Measurements from ENCODE around the gene PRDM2. TPM values are rescaled to one million over a fixed set of nuclear protein-coding genes. Genes with fewer than 3 reads are reported as not detected.

PRDM2 gene
- polyA plus RNA-seq, 1 of the 3 experiments (the other 2 are of a cell fraction) = 7.2 TPM

DNA sequence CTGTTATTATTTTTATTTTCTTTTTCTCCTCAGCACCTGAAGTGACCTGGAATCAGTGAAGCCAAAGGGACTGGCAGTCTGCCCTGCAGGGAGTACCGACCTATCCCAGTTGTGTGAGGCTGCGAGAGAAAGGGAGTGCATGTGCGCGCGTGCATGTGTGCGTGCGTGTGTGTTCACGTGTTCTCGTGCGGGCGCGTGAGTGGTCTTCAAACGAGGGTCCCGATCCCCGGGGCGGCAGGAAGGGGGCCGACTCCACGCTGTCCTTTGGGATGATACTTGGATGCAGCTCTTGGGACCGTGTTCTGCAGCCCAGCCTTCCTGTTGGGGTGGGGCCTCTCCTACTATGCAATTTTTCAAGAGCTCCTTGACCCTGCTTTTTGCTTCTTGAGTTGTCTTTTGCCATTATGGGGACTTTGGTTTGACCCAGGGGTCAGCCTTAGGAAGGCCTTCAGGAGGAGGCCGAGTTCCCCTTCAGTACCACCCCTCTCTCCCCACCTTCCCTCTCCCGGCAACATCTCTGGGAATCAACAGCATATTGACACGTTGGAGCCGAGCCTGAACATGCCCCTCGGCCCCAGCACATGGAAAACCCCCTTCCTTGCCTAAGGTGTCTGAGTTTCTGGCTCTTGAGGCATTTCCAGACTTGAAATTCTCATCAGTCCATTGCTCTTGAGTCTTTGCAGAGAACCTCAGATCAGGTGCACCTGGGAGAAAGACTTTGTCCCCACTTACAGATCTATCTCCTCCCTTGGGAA lies 123.3 kb downstream of the PRDM2 start:
- TF ChIP-seq MXI1 (IDR thresholded peaks at IDR 0.05; ENCODE audit: low read depth, low read length) = no peak
- no peak for TF ChIP-seq FOSL2 (IDR thresholded peaks at IDR 0.05; ENCODE audit: borderline replicate concordance, low read depth)
- TF ChIP-seq NFIC (IDR thresholded peaks at IDR 0.05; ENCODE audit: borderline replicate concordance) = no peak
- TF ChIP-seq TEAD4 (IDR thresholded peaks at IDR 0.05; ENCODE audit: borderline replicate concordance, insufficient read depth) = no peak
- TF ChIP-seq SIN3A (IDR thresholded peaks at IDR 0.05; ENCODE audit: borderline replicate concordance, low read depth, low read length) = no peak
- TF ChIP-seq CTCF (IDR thresholded peaks at IDR 0.05) = no peak
- TF ChIP-seq GATA2 (CRISPR knock-in tag; IDR thresholded peaks at IDR 0.05) = no peak
- TF ChIP-seq RAD21 (IDR thresholded peaks at IDR 0.05; ENCODE audit: low read length) = no peak
- no peak for TF ChIP-seq PBX3 (IDR thresholded peaks at IDR 0.05)
- no peak for TF ChIP-seq NRF1 (IDR thresholded peaks at IDR 0.05; ENCODE audit: low read depth, low read length)
- TF ChIP-seq POLR2AphosphoS5 (IDR thresholded peaks at IDR 0.05; ENCODE audit: low read depth, low read length) = no peak
- TF ChIP-seq SMC3 (IDR thresholded peaks at IDR 0.05; ENCODE audit: low read depth, low read length) = no peak
- TF ChIP-seq GABPA (IDR thresholded peaks at IDR 0.05; ENCODE audit: low read depth) = no peak

DNA sequence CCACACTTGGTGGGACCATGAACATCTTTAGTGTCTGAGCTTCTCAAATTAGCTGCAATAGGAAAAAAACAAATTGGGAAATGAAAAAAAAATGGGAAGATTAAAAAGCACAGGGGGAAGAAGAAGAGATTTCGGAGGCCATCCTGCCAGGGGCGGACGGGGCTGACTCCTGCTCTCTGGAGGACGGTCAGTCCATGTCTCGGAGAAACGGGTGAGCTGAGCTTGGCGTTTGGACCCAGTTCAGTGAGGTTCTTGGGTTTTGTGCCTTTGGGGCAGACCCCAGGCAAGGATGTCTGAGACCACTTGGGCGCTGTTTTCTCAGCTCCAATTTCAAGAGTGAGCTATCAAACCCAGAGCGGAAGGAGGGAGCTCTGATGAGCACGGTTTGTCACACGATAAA lies 123.9 kb downstream of the PRDM2 start:
- H3K27ac ChIP-seq (ENCODE audit: low read depth in 2 of 2, low read length in 1 of 2) = no peak overlapping the region
- no peaks in the 10 kb centered on the region for H3K27me3 ChIP-seq (ENCODE audit: insufficient read depth)
- peak; percentile 1 for DNase-seq
- H4K20me1 ChIP-seq (ENCODE audit: insufficient read depth) = no peaks in the 10 kb centered on the region
- no peak overlapping the region for H3K4me2 ChIP-seq
- H2AFZ ChIP-seq (ENCODE audit: low read depth) = no peak overlapping the region
- H3K9ac ChIP-seq = no peak overlapping the region
- no peaks in the 10 kb centered on the region for H3F3A ChIP-seq (replicated peaks; ENCODE audit: insufficient read depth)
- CTCF ChIA-PET = interaction anchor here (1.7 kb wide), 1 partner anchor 157 kb away, joined by 5 read pairs; no protein-coding TSS in a partner anchor
- no peaks in the 10 kb centered on the region for H3K9me2 ChIP-seq
- no peaks in the 10 kb centered on the region for H3K9me3 ChIP-seq
- no peaks in the 10 kb centered on the region for H3K79me2 ChIP-seq (ENCODE audit: insufficient read depth)
- no peak overlapping the region for H3K4me3 ChIP-seq (ENCODE audit: low read depth in 2 of 2, low read length in 1 of 2)
- no peaks in the 10 kb centered on the region for H3K36me3 ChIP-seq (replicated peaks in 1 of 2; ENCODE audit: control insufficient read depth in 1 of 2, insufficient read depth in 2 of 2, low read length in 1 of 2)
- WGBS (ENCODE audit: low lambda C conversion rate) = 89% methylated on average over 10 of the region's 11 CpGs
- no peaks in the 10 kb centered on the region; a peak in 1 of 4 replicates for H3K4me1 ChIP-seq (ENCODE audit: control insufficient read depth in 1 of 2, insufficient read depth in 2 of 2, low read depth in 1 of 2, low read length in 1 of 2)
- POLR2A ChIA-PET = no interaction called here
- TF ChIP-seq, protein P1, sequence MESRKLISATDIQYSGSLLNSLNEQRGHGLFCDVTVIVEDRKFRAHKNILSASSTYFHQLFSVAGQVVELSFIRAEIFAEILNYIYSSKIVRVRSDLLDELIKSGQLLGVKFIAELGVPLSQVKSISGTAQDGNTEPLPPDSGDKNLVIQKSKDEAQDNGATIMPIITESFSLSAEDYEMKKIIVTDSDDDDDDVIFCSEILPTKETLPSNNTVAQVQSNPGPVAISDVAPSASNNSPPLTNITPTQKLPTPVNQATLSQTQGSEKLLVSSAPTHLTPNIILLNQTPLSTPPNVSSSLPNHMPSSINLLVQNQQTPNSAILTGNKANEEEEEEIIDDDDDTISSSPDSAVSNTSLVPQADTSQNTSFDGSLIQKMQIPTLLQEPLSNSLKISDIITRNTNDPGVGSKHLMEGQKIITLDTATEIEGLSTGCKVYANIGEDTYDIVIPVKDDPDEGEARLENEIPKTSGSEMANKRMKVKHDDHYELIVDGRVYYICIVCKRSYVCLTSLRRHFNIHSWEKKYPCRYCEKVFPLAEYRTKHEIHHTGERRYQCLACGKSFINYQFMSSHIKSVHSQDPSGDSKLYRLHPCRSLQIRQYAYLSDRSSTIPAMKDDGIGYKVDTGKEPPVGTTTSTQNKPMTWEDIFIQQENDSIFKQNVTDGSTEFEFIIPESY (IDR thresholded peaks at IDR 0.05; ENCODE audit: borderline replicate concordance, low read depth) = no peak
- TF ChIP-seq CHD2 (IDR thresholded peaks at IDR 0.05; ENCODE audit: low read length, partially characterized antibody) = no peak
- TF ChIP-seq RXRA (IDR thresholded peaks at IDR 0.05; ENCODE audit: borderline replicate concordance, low read depth) = no peak
- TF ChIP-seq TEAD4 (IDR thresholded peaks at IDR 0.05; ENCODE audit: borderline replicate concordance, insufficient read depth) = no peak
- no peak for TF ChIP-seq PBX3 (IDR thresholded peaks at IDR 0.05)
- TF ChIP-seq USF1 (IDR thresholded peaks at IDR 0.05; ENCODE audit: borderline replicate concordance, low read depth) = no peak
- TF ChIP-seq EZH2phosphoT487 (IDR thresholded peaks at IDR 0.05; ENCODE audit: borderline replicate concordance, low read depth) = no peak
- no peak for TF ChIP-seq GABPA (IDR thresholded peaks at IDR 0.05; ENCODE audit: low read depth)

More for the DNA sequence above, 123.3 kb downstream of the PRDM2 start:
- H3K27me3 ChIP-seq (ENCODE audit: insufficient read depth) = no peaks in the 10 kb centered on the region
- no peaks in the 10 kb centered on the region for H3F3A ChIP-seq (replicated peaks; ENCODE audit: insufficient read depth)
- ChIA-PET POLR2A (no interaction called here), CTCF (no interaction called here)
- 88% methylated on average over 24 of the region's 24 CpGs for WGBS (ENCODE audit: low lambda C conversion rate)
- H3K27ac ChIP-seq (ENCODE audit: low read depth in 2 of 2, low read length in 1 of 2) = no peak overlapping the region
- no peaks in the 10 kb centered on the region for H3K79me2 ChIP-seq (ENCODE audit: insufficient read depth)
- H3K9me2 ChIP-seq = no peaks in the 10 kb centered on the region
- H3K9me3 ChIP-seq = no peaks in the 10 kb centered on the region
- H3K4me3 ChIP-seq (ENCODE audit: low read depth in 2 of 2, low read length in 1 of 2) = no peak overlapping the region
- H4K20me1 ChIP-seq (ENCODE audit: insufficient read depth) = no peaks in the 10 kb centered on the region
- no peaks in the 10 kb centered on the region for H3K4me1 ChIP-seq (ENCODE audit: control insufficient read depth in 1 of 2, insufficient read depth in 2 of 2, low read depth in 1 of 2, low read length in 1 of 2)
- DNase-seq = no peak
- no peak overlapping the region for H3K9ac ChIP-seq
- no peak overlapping the region for H2AFZ ChIP-seq (ENCODE audit: low read depth)
- no peak overlapping the region for H3K4me2 ChIP-seq
- no peaks in the 10 kb centered on the region for H3K36me3 ChIP-seq (replicated peaks in 1 of 2; ENCODE audit: control insufficient read depth in 1 of 2, insufficient read depth in 2 of 2, low read length in 1 of 2)
